ENCODE measurements around the gene BRD2.

BRD2 gene

DNA sequence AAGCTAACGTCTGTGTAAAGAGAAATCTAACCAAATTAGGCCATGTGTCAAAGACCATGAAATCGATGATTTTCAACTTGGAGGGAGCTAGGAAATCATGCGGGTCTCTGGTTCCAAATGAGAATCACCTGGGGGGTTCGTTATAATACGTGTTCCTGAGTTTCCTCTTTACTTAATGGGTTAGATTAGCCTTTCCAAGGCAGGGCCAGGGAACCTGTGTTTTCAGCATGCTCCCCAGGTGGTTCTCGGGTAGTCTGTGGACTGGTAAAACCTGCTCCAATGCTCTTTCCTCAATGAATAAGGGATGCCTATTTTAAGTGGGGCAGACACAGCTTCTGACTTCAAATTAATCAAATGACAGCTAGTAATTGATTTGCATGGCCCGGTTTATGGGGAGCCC lies 42.0 kb downstream of the BRD2 start:
- no peak for DNase-seq (ENCODE audit: low spot score)
- H3K27me3 Mint-ChIP-seq (ENCODE audit: low read depth): peaks cover 36% of the 10 kb centered on the region
- H3K9me3 Mint-ChIP-seq: no peaks in the 10 kb centered on the region
- no peak overlapping the region for H3K27ac Mint-ChIP-seq
- H3K4me3 Mint-ChIP-seq: no peak overlapping the region
- H3K36me3 Mint-ChIP-seq (ENCODE audit: low read depth): no peaks in the 10 kb centered on the region
- H3K4me1 Mint-ChIP-seq (ENCODE audit: low read depth): peaks cover 17% of the 10 kb centered on the region

DNA sequence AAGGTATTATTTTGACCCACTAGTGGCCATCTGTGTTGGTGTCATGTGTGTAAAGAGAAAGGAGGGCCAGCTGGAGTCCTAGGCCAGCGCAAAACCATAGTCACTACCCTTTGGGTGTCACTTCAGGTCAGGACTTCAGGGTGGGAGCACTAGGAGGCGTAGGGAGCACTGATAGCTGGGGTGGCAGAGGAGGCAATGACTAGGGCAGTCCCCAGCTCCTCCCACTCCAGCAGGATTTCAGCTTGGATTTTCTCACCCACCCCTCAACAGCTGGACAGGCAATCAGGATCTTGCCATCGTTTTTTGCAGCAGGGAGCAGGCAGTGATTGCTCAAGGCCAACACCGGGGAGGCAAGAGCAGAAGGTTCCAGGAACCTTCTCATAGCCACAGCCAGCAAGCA lies 45.2 kb downstream of the BRD2 start:
- H3K9me3 Mint-ChIP-seq: no peaks in the 10 kb centered on the region
- H3K4me3 Mint-ChIP-seq: no peak overlapping the region
- H3K27ac Mint-ChIP-seq: no peak overlapping the region
- H3K36me3 Mint-ChIP-seq (ENCODE audit: low read depth): no peaks in the 10 kb centered on the region
- DNase-seq (ENCODE audit: low spot score): no peak
- H3K4me1 Mint-ChIP-seq (ENCODE audit: low read depth): peaks cover 25% of the 10 kb centered on the region
- peaks cover 31% of the 10 kb centered on the region for H3K27me3 Mint-ChIP-seq (ENCODE audit: low read depth)

DNA sequence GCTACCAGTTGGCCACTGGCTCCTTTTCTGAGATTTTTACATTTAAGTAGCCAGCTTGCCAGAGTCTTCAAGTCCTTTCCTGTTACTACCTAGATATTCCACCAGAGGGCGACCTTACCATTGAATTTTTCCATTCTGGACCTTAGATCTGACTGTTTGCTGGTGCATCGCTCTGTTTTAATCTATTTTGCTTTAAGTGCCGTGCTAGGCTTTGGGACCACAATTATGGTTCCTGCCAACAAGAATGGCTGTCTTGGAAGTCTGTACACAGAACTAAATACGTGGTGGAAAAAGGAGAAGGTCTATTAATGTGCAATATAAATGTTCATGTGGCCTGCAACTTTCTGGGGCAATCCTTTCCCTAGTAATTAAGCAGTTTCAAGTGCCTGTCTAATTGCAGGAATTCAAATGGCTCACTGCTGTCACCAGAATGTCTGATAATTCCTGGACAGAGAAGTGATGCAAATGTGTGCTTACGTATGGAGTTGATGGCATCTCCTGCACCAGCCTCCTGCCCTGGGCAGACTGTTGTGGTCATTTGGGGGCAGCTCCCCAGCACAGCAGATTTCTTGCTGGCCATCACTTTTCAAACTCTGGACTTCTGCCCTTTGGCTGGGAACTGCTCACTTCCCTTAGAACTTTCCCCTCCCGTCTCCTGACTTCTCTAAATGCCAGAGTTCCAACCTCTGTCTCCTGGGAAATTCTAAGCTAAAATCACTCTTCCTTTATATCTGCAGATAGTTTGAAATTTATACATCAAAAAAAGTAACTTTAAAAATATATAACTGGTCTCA lies 46.6 kb downstream of the BRD2 start:
- peaks cover 31% of the 10 kb centered on the region for H3K4me1 Mint-ChIP-seq (ENCODE audit: low read depth)
- no peak overlapping the region for H3K27ac Mint-ChIP-seq
- DNase-seq (ENCODE audit: low spot score): peak; percentile 54
- no peaks in the 10 kb centered on the region for H3K9me3 Mint-ChIP-seq
- H3K36me3 Mint-ChIP-seq (ENCODE audit: low read depth): no peaks in the 10 kb centered on the region
- H3K27me3 Mint-ChIP-seq (ENCODE audit: low read depth): peaks cover 22% of the 10 kb centered on the region
- H3K4me3 Mint-ChIP-seq: no peak overlapping the region

DNA sequence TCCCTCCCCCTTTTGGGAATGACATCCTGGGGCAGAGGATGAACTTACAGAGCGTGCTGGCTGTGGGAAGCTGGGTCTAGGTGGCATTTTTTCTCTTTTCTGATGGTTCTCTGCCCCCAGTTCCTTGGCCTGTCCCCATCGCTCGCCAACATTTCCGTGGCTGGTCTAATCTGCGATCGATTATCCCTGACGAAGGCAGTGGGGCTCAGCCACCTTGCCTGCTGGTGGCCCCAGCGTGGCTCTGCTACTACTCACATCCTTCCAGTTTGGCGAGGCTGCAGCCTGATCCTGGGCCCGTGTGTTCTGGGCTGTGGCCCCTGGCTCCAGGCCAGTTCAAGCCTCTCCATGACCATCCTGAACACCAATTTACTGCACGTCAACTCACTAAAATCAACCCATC lies 47.4 kb downstream of the BRD2 start:
- H3K9me3 Mint-ChIP-seq: no peaks in the 10 kb centered on the region
- no peaks in the 10 kb centered on the region for H3K36me3 Mint-ChIP-seq (ENCODE audit: low read depth)
- H3K27me3 Mint-ChIP-seq (ENCODE audit: low read depth): peaks cover 20% of the 10 kb centered on the region
- no peak overlapping the region for H3K27ac Mint-ChIP-seq
- H3K4me1 Mint-ChIP-seq (ENCODE audit: low read depth): peaks cover 34% of the 10 kb centered on the region
- no peak overlapping the region for H3K4me3 Mint-ChIP-seq
- DNase-seq (ENCODE audit: low spot score): no peak

DNA sequence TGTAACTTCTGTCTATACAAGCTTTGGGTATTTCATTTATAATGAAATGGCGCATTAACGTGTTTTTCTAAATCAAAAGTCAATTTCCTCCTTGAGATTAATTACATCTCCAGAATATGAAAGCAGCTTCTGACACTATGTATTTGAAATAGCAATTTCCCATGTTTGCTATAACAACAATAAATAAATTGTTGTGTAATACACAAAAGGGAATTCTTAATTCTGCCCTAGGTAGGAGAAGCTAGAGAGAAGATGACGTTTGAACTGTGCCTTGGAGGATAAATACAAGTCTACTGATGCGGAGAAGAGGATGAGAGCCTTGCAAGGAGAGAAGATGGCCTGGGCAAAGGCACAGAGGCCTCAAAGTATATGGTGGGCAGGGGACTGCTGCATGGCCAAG lies 48.6 kb downstream of the BRD2 start:
- Mint-ChIP-seq H3K27me3 (ENCODE audit: low read depth) (peaks cover 13% of the 10 kb centered on the region), H3K4me1 (ENCODE audit: low read depth) (peaks cover 34% of the 10 kb centered on the region), H3K4me3 (no peak overlapping the region), H3K27ac (no peak overlapping the region), H3K9me3 (no peaks in the 10 kb centered on the region), H3K36me3 (ENCODE audit: low read depth) (no peaks in the 10 kb centered on the region)
- no peak for DNase-seq (ENCODE audit: low spot score)

DNA sequence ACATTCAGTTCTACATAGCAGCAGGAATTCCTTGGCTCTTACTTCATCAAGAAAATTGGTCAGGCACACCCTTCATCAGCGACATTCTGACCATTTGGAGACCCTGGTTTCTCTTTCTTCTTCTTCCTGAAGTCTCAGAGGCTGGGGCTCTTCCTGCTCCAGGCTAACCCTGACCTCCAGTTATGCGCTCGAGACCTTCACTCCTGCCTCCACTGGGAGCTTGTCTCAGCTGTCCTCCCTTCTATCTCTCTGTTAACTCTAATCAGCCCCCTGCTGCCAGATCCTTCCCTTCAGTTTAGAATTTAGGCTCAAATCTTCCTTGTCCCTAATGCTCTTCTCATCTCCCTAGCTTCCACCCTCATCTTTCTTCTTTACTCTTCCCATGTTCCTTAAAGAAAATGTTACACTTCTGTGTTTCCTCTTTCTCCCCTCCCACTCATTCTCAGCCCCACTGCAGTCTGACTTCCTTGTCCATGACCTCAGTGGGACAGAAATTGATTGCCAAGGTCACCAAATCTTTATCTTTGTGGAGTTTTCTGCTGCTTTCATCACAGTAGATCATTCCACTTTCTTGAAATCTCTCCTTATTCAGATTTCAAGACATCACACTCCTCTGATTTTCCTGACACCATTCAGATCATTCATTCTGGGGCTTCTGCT lies 49.4 kb downstream of the BRD2 start:
- Mint-ChIP-seq H3K4me3 (no peak overlapping the region), H3K9me3 (no peaks in the 10 kb centered on the region), H3K36me3 (ENCODE audit: low read depth) (no peaks in the 10 kb centered on the region), H3K4me1 (ENCODE audit: low read depth) (peaks cover 34% of the 10 kb centered on the region), H3K27me3 (ENCODE audit: low read depth) (peaks cover 10% of the 10 kb centered on the region), H3K27ac (peak overlapping the region; percentile 38)
- DNase-seq (ENCODE audit: low spot score): no peak

DNA sequence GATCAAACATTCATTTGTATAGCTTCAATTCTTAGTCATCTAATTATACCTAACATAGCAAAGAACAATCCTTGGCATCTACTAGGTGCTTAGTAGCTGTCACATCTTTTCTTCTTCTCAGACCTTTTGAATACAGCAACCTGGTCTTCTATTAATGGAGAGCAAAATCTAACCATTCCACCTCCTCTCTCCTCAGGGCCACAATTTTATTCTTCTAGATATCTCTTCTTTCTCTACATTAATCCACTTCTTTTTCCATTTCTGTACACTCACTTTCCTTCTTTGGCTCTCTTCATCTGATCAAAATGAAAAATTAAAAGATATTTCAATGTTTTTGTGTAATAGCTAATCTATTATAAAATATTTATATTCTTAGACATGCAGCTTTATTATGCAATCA lies 50.0 kb downstream of the BRD2 start:
- H3K36me3 Mint-ChIP-seq (ENCODE audit: low read depth): no peaks in the 10 kb centered on the region
- H3K4me3 Mint-ChIP-seq: no peak overlapping the region
- peaks cover 6% of the 10 kb centered on the region for H3K27me3 Mint-ChIP-seq (ENCODE audit: low read depth)
- peak overlapping the region; percentile 1 for H3K27ac Mint-ChIP-seq
- no peak for DNase-seq (ENCODE audit: low spot score)
- H3K9me3 Mint-ChIP-seq: no peaks in the 10 kb centered on the region
- peaks cover 34% of the 10 kb centered on the region for H3K4me1 Mint-ChIP-seq (ENCODE audit: low read depth)

DNA sequence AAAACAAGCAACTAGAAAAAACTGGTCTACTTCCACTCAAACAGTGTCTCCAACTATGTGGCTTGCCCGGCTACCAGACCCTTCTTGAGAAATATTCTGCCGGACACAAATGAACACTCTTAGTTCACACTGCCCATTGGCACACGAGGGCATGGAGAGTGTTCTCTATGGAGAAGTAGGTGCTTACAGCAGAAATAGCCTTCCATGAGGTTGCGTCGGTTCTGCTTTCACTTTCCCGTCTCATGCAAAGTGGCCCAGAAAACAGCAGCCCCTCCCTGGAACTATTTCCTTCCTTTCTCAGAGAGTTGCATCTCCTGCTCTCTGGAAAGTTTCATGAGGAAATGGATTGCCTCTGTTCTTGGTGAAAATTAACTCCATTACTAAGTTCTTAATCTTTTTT lies 50.5 kb downstream of the BRD2 start:
- peaks cover 34% of the 10 kb centered on the region for H3K4me1 Mint-ChIP-seq (ENCODE audit: low read depth)
- H3K4me3 Mint-ChIP-seq: peak overlapping the region; percentile 74
- peak; percentile 25 for DNase-seq (ENCODE audit: low spot score)
- no peaks in the 10 kb centered on the region for H3K36me3 Mint-ChIP-seq (ENCODE audit: low read depth)
- peaks cover 2% of the 10 kb centered on the region for H3K27me3 Mint-ChIP-seq (ENCODE audit: low read depth)
- peak overlapping the region; percentile 72 for H3K27ac Mint-ChIP-seq
- no peaks in the 10 kb centered on the region for H3K9me3 Mint-ChIP-seq

DNA sequence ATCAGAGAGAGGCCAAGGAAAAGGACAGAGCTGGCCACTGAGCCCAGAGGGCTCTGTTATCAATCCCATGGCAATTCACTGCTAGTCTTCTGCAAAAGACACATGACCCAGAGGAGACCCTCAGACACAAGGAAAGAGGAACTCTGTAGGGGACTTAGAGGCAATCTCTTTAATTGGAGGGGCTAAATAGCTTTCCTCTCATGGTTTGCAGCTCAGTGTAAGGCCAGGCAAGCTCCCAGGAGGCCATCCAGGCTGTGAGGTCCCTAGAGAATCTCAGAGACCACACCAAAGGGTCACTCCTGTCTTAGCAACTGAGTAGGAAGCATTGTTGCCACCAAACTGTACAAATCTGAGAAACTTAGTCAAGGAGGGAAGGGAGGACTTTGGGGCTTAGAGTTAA lies 51.0 kb downstream of the BRD2 start:
- Mint-ChIP-seq H3K27me3 (ENCODE audit: low read depth) (peaks cover 2% of the 10 kb centered on the region), H3K27ac (peak overlapping the region; percentile 72), H3K36me3 (ENCODE audit: low read depth) (no peaks in the 10 kb centered on the region), H3K9me3 (no peaks in the 10 kb centered on the region), H3K4me3 (peak overlapping the region; percentile 74), H3K4me1 (ENCODE audit: low read depth) (peaks cover 36% of the 10 kb centered on the region)
- no peak for DNase-seq (ENCODE audit: low spot score)

DNA sequence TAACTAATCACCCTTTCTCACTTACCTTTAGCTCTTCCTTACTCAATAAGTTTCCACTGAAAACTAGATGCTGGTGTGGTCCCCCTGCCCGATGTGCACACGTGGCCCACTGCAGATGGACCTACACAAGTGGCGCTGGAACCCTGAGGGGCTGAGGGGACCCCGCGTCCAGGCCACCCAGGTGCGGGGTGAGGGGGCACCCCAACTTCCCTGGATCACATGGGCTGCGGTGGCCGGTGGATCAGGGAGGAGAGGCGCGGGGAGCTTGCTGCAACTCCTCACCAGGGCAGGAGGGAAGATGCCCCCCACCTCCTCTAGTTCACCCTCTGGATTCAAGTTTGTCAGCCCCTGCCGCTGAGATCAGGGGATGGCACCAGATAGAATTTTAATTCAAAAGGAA lies 53.5 kb downstream of the BRD2 start:
- H3K4me1 Mint-ChIP-seq (ENCODE audit: low read depth): peaks cover 43% of the 10 kb centered on the region
- no peak overlapping the region for H3K27ac Mint-ChIP-seq
- H3K9me3 Mint-ChIP-seq: no peaks in the 10 kb centered on the region

DNA sequence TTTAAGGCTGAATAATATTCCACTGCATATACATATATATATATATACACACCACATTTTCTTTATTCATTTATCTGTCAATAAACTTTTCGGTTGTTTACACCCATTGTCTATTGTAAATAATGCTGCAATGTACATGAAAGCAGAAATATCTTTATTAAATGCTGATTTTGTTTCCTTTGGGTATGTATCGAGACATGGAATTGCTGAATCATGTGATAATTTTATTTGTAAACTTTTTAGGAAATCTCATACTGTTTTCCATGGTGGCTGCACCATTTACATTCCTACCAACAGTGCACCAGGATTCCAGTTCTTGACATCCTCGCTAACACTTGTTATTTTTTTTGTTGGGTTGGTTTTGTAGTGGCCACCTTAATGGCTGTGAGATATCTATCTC lies 55.1 kb downstream of the BRD2 start:
- Mint-ChIP-seq H3K4me1 (ENCODE audit: low read depth) (peaks cover 39% of the 10 kb centered on the region), H3K27ac (no peak overlapping the region), H3K27me3 (ENCODE audit: low read depth) (peaks cover 7% of the 10 kb centered on the region), H3K36me3 (ENCODE audit: low read depth) (no peaks in the 10 kb centered on the region), H3K4me3 (no peak overlapping the region), H3K9me3 (no peaks in the 10 kb centered on the region)
- DNase-seq (ENCODE audit: low spot score): no peak

More for the DNA sequence above, 53.5 kb downstream of the BRD2 start:
- no peak overlapping the region for H3K4me3 Mint-ChIP-seq
- H3K27me3 Mint-ChIP-seq (ENCODE audit: low read depth): peaks cover 7% of the 10 kb centered on the region
- no peaks in the 10 kb centered on the region for H3K36me3 Mint-ChIP-seq (ENCODE audit: low read depth)
- no peak for DNase-seq (ENCODE audit: low spot score)

DNA sequence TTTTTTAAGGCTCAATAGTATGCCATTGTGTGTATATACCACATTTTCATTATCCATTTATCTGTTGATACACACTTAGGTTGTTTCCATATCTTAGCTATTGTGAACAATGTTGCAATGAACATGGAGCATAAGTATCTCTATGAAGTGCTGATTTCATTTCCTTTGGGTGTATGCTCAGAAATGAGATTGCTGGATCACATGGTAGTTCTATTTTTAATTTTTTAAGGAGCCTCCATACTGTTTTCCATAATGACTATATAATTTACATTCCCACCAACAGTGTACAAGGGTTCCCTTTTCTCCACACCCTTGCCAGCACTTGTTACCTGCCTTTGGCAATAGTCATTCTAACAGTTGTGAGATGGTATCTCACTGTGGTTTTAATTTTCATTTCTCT lies 56.1 kb downstream of the BRD2 start:
- Mint-ChIP-seq H3K36me3 (ENCODE audit: low read depth) (no peaks in the 10 kb centered on the region), H3K4me3 (no peak overlapping the region), H3K9me3 (no peaks in the 10 kb centered on the region), H3K27me3 (ENCODE audit: low read depth) (peaks cover 11% of the 10 kb centered on the region), H3K27ac (no peak overlapping the region), H3K4me1 (ENCODE audit: low read depth) (peaks cover 37% of the 10 kb centered on the region)
- no peak for DNase-seq (ENCODE audit: low spot score)

DNA sequence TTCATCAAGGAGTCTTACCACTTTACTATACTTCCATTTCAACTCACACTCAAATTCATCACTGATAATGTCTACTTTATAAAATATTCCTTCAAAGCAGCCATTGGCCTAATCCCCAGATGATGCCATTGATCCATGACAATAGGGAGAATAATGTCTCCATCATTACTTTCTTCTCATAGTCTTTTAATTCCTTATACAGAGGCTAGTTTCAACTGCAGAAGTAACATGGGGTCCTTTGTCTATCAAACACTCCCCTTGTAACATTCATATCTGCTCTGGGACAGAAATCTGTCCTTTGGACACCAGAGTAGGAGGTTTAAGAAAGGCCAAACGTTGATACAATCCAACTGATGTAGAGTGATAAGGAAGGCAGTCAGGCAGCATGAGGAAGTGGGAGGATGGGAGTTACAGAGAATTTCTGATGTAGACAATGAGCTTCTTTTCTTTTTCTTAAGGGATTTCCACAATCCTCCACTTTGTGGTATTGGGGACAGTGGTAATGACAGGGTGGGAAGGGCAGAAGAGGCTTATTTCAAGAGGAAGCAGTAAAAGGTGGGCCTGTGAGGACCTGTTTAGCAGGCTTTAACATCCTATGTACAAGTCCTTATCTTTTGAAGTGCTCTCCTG lies 59.9 kb downstream of the BRD2 start:
- Mint-ChIP-seq H3K27ac (peak overlapping the region; percentile 2), H3K9me3 (no peaks in the 10 kb centered on the region), H3K4me3 (no peak overlapping the region)

More for the DNA sequence above, 59.9 kb downstream of the BRD2 start:
- Mint-ChIP-seq H3K27me3 (ENCODE audit: low read depth) (peaks cover 35% of the 10 kb centered on the region), H3K36me3 (ENCODE audit: low read depth) (no peaks in the 10 kb centered on the region), H3K4me1 (ENCODE audit: low read depth) (peaks cover 33% of the 10 kb centered on the region)
- no peak for DNase-seq (ENCODE audit: low spot score)
